Fibroblast of gingiva (primary cell): ENCODE measurements around the gene DENND4B.

ENCODE experiments used
- DNase-seq: peaks from one replicate; pipeline ENCODE4 v3.0.0-alpha.2; 2011; ENCODE audit warnings: low read depth

Gene DENND4B

GRCh38 chr1:153970346-153970745 lies 23.8 kb upstream of the DENND4B start:
- DNase-seq, result no peak

DNA sequence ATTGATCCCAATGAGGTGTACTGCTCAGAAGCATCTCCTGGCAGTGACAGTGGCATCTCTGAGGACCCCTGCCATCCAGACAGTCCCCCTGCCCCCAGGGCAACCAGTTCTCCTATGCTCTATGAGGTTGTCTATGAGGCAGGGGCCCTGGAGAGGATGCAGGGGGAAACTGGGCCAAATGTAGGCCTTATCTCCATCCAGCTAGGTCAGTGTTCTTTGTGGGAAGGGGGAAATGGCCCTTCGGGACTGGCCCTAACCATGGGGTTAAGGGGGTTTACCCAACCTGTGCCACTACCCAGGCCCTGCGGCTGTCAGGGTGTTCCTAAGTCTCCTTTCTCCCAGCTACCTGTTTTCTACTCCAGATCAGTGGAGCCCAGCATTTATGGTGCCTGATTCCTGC lies 22.5 kb upstream of the DENND4B start:
- no peak for DNase-seq

DNA sequence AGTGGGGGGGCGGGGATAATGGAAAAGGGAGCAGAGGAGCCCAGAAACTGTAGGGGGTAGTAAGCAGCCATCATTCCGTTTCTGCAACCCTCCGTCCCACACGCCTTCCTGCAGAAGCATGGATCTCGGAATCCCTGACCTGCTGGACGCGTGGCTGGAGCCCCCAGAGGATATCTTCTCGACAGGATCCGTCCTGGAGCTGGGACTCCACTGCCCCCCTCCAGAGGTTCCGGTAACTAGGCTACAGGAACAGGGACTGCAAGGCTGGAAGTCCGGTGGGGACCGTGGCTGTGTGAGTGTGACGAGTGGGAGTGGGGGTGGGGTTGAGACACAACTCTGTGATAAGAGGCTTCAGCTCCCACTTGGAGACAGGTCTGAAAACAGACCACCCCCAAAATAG lies 21.9 kb upstream of the DENND4B start:
- no peak for DNase-seq

DNA sequence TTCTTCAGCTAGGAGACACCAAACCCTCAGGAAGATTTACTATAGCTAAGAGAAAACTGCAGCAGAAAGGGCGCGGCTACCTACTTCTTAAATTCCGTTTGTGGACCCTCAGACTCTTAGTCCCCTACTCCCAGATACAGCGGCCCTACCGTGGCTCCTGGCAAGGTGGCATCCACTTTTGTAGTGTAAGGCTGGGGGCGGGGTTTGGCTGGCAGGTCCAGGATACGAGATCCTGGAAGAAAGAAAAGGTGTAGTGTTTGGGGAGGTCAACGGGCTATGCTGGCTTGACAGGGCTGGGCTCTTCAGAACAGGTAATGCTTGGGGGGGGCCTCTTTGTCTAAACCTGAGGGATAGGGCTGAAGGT lies 21.5 kb upstream of the DENND4B start:
- no peak for DNase-seq

DNA sequence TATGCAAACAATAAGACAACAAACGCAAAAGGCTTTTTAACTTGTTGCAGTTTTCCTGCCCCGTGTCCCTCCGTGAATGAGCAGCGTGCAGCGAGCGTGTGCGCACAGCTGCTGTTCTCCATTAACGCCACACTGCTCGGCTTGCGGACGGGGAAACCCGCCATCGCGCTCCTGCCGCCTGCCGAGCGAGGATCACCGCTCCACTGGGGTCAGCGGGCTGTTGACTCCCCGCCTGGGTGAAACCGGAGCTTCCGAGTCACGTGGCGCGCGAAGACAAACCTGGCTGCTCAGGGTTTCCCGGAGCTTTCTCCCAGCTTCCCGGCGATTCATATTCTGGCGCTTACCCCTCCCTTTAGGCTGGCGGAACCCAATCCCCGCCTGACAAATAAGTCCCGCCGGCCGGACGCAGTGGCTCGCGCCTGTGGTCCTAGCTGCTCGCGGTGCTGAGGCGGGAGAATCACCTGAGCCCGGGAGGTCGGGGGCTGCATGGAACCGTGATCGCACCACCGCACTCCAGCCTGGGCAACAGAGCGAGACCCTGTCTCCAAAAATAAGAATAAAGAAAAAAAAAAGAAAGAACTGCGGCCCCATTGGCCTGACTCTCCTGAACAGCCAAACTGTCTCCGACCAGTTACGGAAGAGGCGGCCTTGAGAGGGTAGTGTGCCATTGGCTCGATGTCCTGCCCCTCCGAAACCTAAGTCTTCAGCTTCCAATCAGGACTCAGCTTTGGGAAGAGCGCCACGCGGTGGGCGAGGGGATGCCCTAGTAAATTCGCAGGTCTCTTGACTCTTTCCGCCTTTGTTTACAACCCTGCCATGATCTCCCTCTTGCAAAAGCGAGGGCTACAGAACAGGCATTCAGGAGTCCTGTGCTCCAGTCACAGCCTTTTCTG lies 20.8 kb upstream of the DENND4B start, which contains the start of gene CREB3L4:
TSS of gene CREB3L4 (plus strand) at position 796 of the 893 bp plus-strand sequence. CDS start 624 bp downstream, outside the sequence.
- peak; percentile 98 for DNase-seq

GRCh38 chr1:153963850-153964331 lies 17.4 kb upstream of the DENND4B start:
- DNase-seq, result no peak

GRCh38 chr1:153963030-153963849 lies 16.7 kb upstream of the DENND4B start, which contains the start of gene SLC39A1:
Gene SLC39A1 (minus strand): TSS chr1:153963537. CDS start chr1:153962715, 822 bp downstream.
- DNase-seq, result peak; percentile 96

DNA sequence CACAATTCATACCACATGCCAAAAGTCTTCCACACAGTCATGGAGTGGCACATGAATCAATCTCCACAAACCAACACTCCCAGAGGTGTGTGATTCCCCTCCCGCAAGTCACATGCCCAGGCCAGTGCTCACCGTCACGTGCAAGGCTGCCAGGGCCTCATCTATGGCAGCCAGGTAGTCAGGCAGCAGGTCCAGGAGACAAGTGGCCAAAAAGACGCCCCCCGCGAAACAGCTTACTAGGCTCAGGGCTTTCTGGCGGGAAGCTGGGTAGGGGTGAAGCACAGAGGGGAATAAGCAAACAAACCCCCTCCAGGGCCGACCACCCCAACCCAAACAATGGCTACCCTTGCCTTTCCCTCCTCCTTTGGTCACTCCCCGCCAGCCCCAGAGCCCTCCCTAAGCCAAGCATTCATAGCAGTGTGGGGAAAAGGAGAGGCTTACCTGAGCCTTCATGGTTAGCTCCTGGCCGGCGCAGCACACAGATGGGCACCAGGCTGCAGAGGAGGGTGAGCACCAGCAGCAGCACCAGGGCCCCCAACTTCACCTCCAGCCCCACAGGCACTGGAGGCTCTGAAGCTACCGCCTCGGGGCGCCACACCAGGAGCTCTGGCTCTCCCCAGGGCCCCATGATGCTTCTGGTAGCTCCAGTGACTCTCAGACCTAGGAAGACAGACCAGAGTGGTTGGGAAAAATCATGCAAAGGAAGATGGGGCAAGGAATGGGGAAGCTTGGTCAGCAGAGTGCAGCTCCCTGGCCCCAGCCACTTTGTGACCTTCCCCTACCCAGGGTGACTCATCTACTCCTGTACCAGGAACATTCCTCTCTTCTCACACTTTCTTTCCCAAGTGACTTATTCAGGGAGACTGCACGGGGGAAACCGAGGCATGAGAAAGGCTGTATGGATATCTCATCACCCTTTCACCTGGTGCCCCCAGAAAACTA lies 15.8 kb upstream of the DENND4B start:
- peak; percentile 56 for DNase-seq

DNA sequence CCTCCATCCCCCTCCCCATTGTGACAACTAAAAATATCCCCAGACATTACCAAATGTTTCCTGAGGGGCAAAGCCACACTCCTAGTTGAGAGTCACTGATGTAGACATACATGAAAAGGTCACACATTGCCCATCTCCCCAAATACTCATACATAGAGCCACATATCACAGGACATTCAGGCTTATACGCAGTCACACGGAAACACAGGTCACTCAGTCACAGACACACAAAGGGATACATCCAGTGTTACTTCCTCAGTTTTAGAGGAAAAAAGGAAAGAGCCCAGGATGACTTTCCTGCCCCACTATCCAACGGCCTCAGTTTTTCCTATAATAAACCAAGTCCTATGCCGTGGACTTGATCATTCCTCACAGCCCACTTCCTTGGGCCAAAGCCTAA lies 14.9 kb upstream of the DENND4B start:
- no peak for DNase-seq

- DNase-seq, result no peak
Measured at GRCh38 chr1:153960206-153960605, 13.7 kb upstream of the DENND4B start.

GRCh38 chr1:153959454-153959853 lies 12.9 kb upstream of the DENND4B start:
- no peak for DNase-seq

DNA sequence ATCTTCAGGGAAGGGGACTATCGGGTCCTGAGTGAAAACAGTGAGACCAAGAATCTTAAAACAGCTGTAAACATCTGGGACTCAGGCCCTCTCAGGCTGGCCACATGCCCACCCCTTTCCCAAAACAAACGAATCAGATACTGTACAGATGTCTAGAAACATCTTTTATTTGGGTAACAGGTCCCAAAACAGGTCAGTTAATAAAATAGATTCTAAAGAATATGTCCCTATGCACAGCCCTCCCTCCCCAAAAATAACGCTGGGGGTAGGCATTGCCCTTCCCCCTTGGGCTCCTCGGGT lies 12.4 kb upstream of the DENND4B start:
- no peak for DNase-seq

- peak; percentile 98 for DNase-seq
Measured at GRCh38 chr1:153958111-153958960, 11.8 kb upstream of the DENND4B start, which contains the start of gene CRTC2. Gene CRTC2 (minus strand): TSS chr1:153958612. CDS start chr1:153958497, 115 bp downstream.

DNA sequence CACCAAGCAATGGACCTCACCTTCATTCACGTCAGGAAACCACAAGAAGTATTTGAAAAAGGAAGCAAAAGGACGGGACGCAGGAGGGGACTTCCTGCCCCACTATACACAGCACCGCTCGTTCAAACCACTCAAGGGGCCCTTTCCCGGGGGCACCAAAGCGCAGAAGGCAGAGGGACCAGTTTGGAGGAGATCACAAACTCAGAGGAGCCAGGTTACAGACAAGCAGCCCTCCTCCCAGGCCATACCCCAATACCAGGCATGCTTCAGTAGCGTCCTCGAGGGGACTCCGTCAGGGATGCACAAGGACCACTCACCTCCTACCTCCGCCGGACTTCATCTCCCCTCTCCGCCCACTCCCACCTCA lies 11.2 kb upstream of the DENND4B start:
- DNase-seq, result no peak

GRCh38 chr1:153956997-153957715 lies 10.6 kb upstream of the DENND4B start:
- no peak for DNase-seq

DNA sequence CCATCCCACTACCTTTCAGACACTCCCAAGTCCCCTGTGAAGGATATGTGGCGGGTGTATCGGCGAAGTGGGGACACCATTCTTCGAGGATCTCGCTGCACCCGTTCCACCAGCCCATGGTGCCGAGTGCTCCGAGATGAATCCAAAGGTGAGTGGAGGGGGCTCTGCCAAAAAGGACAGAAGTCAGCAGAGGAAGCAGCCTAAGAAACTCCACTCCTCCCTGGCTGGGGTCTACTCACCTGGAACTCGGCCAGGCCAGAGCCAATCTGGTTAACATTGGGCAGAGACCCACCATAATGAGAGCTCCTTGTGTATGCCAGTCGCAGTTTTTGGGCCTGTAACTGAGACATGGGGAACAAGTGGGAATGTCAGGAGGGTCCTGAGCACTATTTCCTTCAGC lies 8.3 kb upstream of the DENND4B start:
- no peak for DNase-seq

DNA sequence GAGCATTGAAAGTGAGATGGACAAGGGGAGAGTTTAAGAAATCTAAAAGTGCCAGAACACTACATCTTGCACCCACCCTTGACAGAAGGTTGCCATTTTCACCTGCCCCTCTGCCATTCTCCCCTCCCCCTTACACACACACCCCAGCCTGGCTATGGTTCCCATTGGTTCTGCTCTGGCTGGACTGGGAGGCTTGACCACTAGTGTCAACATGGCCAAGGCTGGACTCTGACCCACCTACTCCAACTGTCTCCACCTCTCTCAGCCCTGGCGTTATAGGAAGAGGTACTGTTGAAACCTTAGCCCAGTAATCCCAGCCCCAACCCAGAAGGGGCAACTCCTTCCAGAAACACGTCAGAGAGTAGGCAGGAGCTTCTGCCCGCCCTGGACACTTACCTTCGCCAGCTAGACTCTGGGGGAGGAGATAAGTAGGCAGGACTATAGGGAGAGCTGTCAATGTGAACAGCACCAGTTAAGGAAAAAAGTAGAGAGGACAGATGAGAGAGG lies 7.4 kb upstream of the DENND4B start:
- no peak for DNase-seq

DNA sequence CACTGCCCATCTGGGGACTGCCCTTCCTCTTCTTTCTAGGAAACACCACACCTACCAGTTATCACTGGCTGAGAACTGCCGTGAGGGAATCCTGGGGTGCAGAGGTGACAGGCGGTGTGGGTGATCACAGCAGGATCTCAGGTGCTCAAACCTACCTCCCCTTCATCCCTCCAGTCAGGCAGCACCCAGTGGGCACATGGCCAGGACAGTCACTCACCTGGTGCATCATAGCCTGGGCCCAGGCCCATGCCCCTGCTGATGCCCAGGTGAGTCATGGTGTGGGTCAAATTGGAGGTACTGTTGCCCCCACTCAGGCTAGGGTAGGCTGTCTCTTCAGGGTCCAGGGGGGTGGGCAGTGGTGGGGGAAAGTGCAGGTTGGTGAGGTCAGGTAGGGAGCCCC lies 5.3 kb upstream of the DENND4B start:
- no peak for DNase-seq

DNA sequence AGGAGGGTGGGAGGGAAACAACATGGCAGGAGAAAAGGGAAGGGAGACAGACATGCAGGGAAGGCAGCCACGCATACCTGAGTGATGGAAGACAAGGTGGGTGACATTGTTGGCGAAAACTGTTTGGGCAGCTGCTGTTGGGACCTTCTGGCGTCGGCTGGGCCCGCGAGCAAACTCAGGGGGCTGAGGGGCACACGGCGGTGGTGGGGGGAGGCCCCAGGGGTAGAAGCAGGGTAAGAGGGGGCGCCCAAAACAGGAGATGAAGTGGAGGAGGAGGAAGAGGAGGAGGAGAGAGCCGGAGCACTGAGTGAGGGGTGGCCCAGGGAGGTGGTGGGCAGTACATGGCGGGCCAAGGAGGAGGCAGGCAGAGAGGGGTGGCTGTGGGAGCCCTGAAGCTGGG lies 4.7 kb upstream of the DENND4B start:
- no peak for DNase-seq
